ENCODE data around the gene KDM6A.

DNA sequence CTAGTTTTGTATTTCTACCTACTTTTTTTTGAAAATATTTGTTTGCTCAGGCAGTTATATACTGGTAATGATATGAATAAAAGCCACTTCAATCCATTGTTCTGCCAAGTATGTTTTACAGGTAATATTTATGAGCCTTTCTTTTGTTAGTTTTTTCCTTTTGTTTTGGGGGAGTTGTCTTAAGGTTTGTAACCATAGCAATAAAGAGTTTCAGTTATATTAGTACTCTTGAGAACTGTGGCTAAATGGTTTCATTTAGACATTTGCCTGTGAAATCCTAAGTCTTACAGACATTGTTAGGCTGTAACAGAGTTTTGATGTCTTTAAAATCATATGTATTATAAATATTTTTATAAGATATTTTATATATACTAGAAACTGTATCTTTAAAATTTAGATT, 177.6 kb downstream of the KDM6A start:
- no peak for TF ChIP-seq EZH2 (IDR thresholded peaks at IDR 0.05; ENCODE audit: borderline replicate concordance, low read length)
- TF ChIP-seq, protein P1, sequence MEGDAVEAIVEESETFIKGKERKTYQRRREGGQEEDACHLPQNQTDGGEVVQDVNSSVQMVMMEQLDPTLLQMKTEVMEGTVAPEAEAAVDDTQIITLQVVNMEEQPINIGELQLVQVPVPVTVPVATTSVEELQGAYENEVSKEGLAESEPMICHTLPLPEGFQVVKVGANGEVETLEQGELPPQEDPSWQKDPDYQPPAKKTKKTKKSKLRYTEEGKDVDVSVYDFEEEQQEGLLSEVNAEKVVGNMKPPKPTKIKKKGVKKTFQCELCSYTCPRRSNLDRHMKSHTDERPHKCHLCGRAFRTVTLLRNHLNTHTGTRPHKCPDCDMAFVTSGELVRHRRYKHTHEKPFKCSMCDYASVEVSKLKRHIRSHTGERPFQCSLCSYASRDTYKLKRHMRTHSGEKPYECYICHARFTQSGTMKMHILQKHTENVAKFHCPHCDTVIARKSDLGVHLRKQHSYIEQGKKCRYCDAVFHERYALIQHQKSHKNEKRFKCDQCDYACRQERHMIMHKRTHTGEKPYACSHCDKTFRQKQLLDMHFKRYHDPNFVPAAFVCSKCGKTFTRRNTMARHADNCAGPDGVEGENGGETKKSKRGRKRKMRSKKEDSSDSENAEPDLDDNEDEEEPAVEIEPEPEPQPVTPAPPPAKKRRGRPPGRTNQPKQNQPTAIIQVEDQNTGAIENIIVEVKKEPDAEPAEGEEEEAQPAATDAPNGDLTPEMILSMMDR (IDR thresholded peaks at IDR 0.05; ENCODE audit: low read length) = no peak
